Limb (tissue), 2 donors: Measurements from ENCODE around the gene RPL19.

Source experiments
- DNase-seq, 2 donors: peaks; one replicate each; pipeline ENCODE4 v3.0.0-alpha.2; 2016; ENCODE audit errors: extremely low spot score in 2 of 2

Gene RPL19

DNA sequence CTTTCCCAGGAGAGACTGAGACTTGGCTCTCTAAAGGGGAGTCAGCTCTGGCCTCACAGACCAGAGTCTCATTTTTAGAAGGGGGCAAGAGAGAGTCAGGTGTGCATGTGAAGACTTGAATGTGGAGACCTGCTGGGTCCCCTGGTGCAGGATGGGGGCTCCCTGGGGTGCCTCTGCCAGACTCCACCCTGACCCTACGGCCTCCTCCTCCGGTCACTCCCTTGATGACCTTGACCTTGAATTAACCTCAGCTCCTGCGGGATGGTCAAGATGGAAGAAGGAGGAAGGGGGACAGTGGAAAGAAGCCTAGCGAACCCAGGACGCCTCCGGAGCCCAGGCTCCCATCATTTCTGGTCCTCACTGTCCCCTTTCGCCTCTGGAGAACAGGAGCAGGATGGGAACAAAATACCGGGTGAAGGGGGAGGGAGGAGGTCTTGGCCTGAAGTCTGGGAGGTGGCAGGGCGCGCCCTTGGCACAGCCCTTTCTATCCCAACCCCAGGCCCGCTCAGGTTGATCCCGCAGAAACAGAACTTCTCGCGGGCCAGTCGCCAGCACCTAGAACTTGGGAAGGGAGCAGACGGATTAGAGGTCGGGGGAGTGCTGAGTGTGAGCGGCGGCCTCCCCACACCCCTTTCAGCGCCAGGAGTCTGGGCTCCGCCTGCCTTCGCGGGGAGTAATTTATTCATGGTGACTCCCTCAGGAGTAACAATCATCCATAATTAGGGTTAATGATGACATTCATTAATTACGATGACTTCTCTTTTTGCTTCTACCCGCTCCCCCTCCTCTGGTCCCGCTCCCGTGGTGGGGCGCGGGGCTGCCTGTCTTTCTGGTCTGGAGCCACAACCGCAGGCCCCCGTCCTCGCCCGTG lies 24.1 kb downstream of the RPL19 start:
- no peak for DNase-seq

DNA sequence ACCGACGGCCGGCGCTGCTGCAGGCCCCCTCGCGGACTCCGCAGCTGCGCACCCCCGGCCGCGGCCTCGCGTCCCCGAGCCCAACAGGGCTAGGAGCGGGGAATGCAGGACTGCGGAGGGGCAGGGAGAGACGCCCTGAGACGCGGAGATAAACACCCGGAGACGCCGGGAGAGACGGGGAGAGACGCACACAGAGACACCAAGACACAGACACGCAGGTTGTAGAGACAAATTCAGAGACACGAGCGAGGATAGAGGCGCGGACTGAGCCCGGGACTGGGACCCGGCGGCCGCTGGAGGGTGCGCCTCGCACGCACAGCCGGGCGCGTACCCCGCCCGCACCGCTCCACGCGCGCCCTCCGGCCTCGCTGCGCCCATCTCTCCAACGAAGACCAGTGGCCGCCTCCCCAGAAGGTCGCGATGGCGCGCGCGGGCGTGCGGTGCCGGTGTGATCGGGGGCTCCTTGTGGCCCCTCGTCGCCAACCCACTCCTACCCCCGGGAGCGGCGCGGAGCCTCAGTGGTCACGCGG lies 24.8 kb downstream of the RPL19 start:
- no peak for DNase-seq

DNA sequence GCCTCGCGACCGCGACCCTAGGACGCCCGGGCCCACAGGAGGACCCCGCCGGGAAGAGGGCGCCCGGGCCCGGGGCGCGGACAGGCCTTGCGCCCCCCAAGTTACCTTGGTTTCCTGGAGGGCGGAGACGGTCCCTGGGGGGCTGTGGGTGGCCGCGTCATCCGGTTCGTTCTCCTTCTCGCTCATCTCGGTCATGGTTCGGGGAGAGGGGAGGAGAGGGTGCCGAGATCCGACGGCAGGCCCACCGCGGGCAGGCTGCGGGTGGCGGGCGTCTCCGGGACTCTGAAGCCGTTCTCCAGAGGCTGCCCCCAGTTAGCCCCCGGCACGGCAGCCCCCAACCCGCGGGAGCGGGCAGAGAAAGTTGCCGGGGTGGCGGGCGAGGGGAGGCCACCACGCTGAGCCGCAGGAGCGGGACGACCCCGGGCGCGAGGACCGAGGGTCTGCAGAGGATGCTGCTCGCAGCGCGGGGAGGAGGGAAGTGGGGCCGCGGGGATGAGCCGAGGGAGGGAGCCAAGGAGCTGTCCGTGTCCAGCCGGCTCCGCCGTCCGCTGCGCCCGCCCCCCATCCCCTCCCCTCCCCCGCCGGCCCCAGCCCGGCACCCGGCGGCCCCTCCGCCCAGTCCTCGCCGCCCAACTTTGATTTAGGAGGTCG lies 25.4 kb downstream of the RPL19 start, which contains the start of gene STAC2:
Gene STAC2 (minus strand): TSS at position 638 of the 651 bp plus-strand sequence. CDS start 443 bp downstream, at position 195.
- peak in 1 of 2 donors; percentile 49 for DNase-seq

DNA sequence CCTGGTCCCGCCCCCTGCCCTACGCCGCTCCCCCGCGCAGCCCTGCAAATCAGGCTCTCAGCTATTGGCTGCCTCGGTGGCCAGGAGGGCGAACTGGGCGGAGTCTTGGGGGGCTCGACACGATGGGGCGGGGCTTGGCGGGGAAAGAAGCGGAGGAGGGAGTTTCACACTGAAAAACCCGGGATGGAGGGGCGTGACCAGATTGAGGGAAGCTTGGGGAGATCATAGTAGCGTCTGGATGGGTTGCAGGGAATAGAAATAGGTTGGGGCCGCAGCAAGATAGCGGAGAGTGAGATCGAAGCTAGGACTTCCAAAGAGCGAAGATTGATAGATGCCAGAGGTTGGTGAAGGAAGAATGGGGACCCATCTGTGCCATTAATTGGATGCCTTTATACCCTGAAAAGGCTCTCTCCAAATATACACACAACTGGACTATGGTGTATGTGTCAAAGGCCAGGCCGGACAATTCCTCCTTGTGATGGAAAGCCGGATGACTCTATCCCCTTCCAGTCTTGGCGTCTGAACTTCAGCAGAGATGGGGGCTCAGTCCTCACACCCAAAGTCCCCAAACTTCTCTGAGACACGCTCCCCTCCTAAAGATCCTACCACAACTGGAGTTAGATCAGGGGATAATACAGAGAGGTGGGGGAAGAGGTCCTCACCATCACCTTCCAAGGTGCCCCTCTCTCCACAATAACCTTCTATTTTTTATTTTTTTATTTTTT lies 26.0 kb downstream of the RPL19 start:
- DNase-seq: peak; percentile 75 to 90

DNA sequence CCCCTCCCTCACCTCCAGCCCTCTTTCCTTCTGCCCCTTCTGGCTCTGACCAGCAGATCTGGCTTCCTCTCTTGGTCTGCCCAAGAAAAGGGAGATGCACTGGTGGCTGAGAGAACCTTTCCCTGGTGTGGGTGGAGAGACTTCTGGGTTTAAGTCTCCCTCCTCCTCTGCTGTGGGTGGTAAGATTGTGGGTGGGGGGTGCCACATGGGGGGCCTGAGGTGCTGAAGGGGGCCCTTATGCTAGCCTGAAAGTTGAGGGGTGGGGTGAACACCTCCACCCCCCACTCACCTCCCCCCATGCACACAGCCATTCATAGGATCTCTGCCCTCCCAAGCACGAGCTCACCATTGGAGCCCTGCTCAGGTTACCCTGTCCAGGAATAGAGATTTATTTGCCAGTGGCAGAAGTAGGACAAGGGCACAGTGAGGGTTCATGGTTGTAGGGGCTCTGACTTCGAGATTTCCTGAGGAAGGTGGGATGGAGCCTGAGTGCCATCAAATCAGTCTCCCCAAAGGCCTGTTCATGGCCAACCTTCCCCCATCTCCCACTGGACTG lies 27.4 kb downstream of the RPL19 start:
- no peak for DNase-seq

DNA sequence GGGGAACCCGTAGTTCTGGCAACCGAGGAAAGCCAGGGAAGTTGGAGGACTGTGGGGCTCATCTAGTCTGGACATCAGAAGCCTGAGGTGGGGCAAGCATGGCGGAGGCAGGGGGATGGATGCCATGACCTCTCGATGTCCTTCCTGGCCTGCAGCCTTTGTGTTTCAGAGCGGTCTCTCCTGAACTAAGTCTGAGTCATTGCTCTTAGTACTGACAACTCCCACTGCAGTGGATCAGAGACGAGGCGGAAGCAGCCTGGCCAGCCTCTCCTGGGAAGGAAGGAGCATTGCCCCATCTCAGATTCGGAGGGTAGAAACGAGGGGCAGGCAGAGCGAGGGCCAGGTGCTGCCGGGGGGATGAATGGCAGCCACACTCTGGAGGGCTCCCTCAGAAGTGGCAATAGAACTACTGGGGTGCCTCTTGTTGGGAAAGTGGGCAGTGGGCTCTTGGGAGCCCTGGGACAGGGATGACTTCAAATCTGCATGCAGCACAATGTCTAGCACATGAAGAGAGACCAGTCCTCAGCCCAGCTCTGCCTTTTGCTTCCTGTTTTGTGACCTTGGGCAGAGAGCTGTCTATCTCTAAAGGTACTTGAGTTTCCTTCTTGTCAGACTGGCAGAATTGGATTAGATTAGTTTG lies 29.3 kb downstream of the RPL19 start:
- DNase-seq: no peak

DNA sequence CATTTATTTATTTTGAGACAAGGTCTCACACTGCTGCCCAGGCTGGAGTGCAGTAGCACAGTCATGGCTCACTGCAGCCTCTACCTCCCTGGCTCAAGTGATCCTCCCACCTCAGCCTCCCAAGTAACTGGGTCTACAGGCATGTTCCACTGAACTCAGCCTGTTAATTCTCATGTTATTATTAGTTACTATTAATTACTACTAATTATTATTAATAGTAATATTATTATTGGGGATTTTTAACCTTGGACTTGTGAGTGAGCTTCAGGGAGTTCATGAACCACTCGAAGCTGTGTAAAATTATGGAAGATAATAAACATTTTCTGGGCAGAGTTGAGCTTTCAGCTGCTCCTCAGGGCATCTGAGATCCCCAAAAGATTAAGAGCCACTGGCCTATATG lies 30.3 kb downstream of the RPL19 start:
- DNase-seq: no peak

DNA sequence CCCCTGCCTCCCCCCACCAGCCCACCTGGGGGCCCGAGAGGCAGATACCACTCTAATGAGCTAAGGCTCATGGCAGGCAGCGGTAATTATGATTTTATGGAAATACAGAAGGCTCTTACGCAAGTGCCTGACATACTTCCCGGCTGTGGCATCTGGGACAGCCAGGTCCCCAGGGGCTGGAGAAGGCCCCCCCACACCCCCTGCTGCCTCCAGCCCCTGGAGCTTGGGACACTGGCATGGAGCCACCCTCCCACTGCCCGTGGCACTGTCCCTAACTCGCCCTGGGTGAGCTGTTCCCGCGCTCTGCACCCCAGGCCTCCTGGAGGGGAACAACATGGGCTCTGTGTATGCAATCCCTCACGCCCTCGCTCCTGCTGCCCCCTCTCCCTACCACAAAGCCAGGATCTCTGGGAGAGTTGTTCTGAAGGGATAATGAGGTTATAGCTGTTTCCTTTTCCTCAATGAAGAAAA lies 31.0 kb downstream of the RPL19 start:
- DNase-seq: peak in 1 of 2 donors; percentile 55

DNA sequence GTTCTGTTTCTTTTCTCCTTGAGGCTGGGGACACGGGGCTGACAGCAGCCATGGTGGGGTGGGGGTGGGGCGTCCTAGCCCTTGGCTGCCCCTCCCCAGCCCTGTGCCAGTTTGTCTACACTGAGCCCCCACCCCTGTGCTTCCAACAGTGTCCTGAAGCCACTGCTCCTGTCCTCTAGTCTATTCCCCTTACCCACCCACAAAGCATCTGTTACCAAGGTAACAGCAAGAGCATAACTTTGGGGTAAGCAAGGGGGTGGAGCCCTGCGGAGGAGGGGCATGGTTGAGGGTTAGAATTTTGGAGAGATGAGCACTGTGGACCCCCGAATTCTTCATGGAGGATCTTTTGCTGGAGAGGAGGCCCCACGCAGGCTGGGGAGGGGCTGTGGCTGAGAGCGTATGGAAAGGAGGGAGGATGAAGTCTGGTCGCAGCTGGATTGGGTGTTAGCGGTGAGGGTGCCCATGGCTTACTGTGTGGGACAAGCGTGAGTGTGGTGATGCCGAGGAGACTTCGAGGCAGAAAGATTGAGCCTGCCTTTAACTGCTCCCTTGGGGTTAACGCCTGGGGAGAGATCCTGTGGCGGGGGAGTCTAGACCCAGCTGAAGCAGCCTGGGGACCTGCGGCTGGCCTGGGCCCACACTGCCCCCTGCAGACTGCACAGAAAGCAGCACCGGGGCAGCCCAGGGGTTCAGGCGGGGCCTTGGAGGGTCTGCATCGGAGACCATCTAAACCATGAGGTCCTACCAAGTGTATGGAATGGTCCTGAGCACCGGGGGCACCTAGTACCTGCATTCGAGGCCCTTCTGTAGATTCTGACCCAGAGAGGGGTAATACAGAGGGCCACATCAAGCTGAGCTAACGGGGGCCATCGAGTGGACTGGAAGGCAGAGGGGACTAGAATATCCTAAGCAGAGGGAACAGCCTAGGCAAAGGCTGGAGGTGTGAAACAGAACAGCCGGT lies 31.8 kb downstream of the RPL19 start:
- DNase-seq: peak in 1 of 2 donors; percentile 69

DNA sequence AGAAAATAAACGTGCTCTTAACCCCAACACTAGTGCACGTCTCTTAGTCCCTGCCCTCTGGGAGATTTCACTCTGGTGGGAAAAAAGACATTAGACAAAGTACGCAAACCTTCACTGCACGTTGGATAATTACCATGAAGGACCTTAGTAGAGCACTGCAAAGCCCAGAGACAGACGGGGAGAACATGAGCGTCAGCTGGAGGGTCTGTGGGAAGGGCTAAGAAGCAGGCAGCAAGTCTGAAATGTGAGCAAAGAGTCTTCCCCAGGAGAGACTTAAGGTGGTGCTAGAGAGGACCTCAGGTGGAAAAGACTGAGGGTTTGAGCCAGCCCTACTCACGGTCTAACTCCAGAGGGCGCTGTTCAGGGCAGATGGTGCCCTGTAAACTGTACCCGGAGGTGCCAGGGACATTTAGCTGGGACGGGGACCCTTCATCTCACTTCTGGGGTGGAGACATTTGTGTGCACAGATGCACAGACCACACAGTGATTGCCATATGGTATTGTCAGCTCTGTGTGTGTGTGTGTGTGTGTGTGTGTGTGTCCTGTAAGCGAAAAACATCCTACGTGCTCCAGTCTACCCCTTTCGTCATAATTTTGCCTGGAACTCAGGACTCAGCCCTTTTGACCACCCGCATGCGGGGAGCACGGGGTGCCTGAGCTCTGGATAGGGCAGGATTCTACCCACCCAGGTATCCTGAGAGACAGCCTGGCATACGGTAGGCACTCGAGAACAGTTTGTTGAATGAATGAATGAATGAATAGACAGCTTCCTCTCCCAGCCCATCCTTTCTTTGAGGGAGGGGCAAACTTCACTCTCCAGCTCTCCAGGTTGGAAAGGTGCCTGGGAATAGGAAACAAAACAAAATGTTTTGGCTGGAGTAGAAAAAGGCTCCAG lies 35.7 kb downstream of the RPL19 start:
- peak; percentile 38 to 51 for DNase-seq

DNA sequence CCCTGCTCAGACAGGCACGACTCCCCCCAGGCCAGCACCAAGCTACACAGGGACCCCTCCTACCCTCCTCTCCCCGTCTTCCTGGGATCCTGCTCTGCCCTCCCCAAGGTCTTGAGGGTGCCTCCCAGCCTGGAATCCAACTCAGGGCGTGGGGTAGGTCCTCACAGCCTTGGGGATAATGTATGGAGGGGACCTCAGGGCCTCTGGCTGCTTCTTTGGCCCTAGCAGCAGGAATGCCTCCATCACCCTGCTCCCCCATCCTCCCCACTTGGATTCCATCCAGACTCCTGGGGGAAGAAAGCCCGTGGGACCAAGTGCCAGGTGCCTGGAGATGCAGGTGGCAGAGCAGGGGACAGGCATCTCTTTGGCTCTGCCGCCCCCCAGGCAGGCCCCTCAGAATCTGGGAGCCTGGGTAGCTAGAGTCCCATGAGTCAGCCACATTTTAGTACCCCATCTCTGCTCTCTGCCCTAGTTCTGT lies 36.4 kb downstream of the RPL19 start:
- no peak for DNase-seq

DNA sequence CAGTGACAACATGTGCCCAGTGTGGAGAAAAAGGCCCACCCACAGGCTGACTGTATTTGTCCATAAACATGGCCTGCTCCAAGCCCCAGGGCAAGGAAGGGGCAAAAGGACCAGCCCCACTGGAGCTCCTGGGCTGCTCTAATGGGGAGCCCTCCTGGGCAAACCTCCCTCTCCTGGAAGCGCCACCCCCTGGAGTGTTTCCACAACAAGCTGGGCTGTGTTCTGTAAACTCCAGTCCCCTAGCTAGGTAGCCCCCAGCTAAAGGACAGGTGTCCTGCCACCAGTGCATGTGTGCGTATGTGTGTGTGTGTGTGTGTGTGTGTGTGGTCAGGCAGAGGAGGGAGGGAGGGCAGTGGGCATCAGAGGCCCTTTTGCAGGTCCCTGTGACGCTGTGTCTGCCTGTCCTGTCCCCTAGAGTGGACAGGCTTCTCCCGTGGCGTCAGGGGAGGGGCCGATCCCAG lies 36.9 kb downstream of the RPL19 start:
- DNase-seq: no peak

DNA sequence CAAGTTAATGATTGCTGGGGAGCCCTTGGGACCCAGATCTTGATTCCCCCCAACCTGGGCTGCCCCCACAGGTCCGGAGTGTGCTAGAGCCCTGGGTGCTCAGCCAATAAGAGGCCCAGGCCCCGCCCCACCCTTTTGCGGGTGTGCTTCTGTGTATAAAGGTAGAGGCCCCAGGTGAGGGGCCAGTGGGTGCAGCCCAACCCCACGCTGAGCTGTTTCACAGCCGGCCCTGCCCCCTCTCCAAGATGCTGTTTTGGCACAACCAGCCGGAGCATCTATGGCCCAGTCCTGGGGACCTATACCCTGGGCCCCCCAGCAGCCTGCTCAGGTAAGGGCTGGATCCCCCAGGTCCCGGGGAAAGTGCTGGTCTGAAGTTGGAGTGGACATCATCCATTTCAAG lies 37.5 kb downstream of the RPL19 start:
- DNase-seq: no peak

DNA sequence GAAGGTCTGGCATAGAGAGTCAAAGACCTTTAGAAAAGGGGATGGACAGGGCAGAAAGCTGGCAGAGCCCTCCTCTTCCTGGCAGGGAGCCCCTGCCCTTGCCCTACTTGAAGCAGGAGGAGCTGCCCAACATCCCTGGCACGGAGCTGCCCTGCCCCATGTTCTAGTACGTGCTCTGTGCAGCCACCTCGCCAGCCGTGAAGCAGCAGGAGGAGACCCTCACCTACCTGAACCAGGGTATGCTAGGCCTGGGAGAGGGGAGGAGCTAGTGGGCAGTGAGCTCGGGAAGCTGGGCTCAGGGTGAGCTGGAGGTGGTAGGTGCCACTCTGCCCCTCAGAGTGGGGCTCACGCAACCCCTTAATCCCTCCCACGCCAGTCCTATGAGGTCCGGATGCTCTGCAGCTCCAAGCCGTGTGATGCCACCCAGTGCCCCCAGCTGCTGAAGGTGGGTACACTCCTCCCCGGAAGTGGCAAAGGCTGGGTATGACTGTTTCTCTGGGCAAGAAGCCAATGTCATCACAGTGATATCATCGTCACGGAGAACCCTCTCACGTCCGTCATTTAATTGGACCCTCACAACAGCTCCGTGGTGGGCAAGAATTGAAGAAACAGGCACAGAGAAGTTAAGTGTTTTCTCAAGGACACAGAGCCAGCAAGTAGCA lies 38.4 kb downstream of the RPL19 start:
- no peak for DNase-seq

DNA sequence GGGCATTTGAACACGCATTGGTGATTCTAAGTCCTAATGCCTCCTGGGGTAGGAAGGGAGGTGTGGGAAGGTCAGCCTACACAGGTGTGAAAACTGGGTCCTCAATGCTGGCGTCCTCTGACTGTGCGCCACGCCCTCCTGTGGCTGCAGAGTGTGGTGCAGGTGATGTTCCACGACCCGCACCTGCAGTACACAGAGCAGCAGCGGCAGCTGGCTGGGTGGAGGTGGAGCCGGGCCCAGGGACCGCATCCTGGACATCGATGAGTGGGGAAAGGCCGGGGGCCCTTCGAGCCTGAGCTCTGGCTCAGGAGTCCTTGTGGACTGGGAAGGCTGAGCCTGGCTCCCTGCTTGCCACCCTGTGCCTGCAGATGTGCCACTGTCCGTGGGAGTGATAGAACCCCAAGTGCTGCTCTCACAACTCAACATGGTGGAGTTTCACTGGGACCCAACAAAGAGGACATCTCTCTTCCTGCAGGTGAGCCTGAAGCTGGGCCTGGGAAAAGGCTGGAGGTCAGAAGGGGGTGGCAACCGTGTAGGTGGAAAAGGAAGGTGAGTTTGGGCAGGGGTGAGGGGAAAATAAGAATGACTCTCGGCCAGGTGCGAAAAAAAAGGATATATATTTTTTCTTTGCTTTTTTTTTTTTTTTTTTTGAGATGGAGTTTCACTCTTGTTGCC lies 39.7 kb downstream of the RPL19 start:
- DNase-seq: no peak

DNA sequence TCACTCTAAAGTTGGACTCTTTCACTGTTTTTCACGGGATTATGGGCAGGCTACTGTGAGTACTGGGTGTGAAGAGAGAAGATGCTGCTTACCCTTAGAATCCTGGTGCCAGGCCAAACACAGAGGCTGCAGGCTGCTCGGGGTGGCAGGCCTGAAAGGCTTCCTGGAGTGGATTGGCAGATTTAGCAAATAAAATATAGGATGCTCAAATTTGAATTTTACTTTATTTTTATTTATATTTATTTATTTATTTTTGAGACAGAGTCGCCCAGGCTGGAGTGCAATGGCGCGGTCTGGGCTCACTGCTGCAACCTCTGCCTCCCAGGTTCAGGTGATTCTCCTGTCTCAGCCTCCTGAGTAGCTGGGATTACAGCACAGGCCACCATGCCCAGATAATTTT lies 40.5 kb downstream of the RPL19 start:
- DNase-seq: no peak

DNA sequence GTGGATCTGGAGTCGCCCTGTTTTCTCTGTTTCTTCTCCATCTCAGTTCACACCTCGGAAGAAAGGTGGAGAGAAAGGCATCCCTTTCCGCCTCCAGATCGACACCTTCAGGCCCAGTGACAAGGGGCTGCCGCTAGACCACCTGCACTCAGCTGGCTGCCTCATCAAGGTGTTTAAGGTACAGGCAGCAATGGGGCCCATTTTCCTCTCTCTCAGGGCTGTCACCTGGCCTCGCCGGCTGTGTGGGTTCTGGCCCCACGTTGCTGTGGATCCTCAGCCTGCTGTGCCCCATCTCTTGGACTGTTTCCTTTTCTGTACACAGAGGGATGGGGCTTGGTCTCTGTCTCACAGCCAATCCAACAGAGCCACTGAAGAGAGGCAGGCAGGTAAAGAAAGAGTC lies 43.1 kb downstream of the RPL19 start:
- no peak for DNase-seq
